ENCODE data around the gene AUTS2.
"Not testable (repeated sequence)": the region's sequence is repeated elsewhere in the genome, so short reads cannot be mapped to it uniquely, and the experiment has no call there.

Gene AUTS2

GRCh38 chr7:70233776-70234175 is 635.5 kb downstream of the AUTS2 start:
- no peak for DNase-seq

GRCh38 chr7:70237256-70237655 is 639.0 kb downstream of the AUTS2 start:
- no peak for DNase-seq

GRCh38 chr7:70237831-70238575 is 639.7 kb downstream of the AUTS2 start:
- no peak for DNase-seq

GRCh38 chr7:70239918-70240317 is 641.6 kb downstream of the AUTS2 start:
- DNase-seq, result no peak

GRCh38 chr7:70240873-70241272 is 642.6 kb downstream of the AUTS2 start:
- DNase-seq, result no peak

- DNase-seq, result no peak
Observed at GRCh38 chr7:70241536-70242175, 643.4 kb downstream of the AUTS2 start.

- no peak for DNase-seq
Observed at GRCh38 chr7:70242826-70243225, 644.6 kb downstream of the AUTS2 start.

GRCh38 chr7:70243443-70243842 is 645.2 kb downstream of the AUTS2 start:
- DNase-seq, result no peak

GRCh38 chr7:70257921-70258320 is 659.6 kb downstream of the AUTS2 start:
- no peak for DNase-seq

GRCh38 chr7:70259502-70259901 is 661.2 kb downstream of the AUTS2 start:
- no peak for DNase-seq

- DNase-seq, result no peak
Observed at GRCh38 chr7:70263471-70264255, 665.4 kb downstream of the AUTS2 start.

GRCh38 chr7:70266186-70266585 is 667.9 kb downstream of the AUTS2 start:
- no peak for DNase-seq

GRCh38 chr7:70267381-70268120 is 669.3 kb downstream of the AUTS2 start:
- DNase-seq, result no peak

GRCh38 chr7:70268179-70268578 is 669.9 kb downstream of the AUTS2 start:
- no peak for DNase-seq

GRCh38 chr7:70270149-70270548 is 671.9 kb downstream of the AUTS2 start:
- no peak for DNase-seq

GRCh38 chr7:70271617-70272081 is 673.4 kb downstream of the AUTS2 start:
- DNase-seq, result no peak

GRCh38 chr7:70275570-70275969 is 677.3 kb downstream of the AUTS2 start:
- not testable (repeated sequence) for DNase-seq

- no peak for DNase-seq
Observed at GRCh38 chr7:70285187-70285586, 686.9 kb downstream of the AUTS2 start.

GRCh38 chr7:70285854-70286253 is 687.6 kb downstream of the AUTS2 start:
- no peak for DNase-seq

- no peak for DNase-seq
Observed at GRCh38 chr7:70288781-70289456, 690.6 kb downstream of the AUTS2 start.

GRCh38 chr7:70292716-70293115 is 694.4 kb downstream of the AUTS2 start:
- no peak for DNase-seq

- no peak for DNase-seq
Observed at GRCh38 chr7:70294211-70294911, 696.1 kb downstream of the AUTS2 start.

Measured in GF-D8 (cell line).